Endothelial cell (in vitro differentiated cells): ENCODE results near the gene ZC3HAV1. TPM values are rescaled to one million over a fixed set of nuclear protein-coding genes. Genes with fewer than 3 reads are reported as not detected.
"Not testable (repeated sequence)": the region's sequence is repeated elsewhere in the genome, so short reads cannot be mapped to it uniquely, and the experiment has no call there.

Experiments used
- DNase-seq: peaks from one replicate; pipeline ENCODE4 v3.0.0; 2021; ENCODE audit warnings: low spot score
- H3K27ac Mint-ChIP-seq: one replicate; pipeline ENCODE4 v1.8.0; 2021; ENCODE audit warnings: mixed read lengths, inconsistent platforms; ENCODE audit not compliant: unreplicated experiment
- H3K27me3 Mint-ChIP-seq: one replicate; pipeline ENCODE4 v1.8.0; 2021; ENCODE audit warnings: mild to moderate bottlenecking, moderate library complexity, mixed read lengths, inconsistent platforms; ENCODE audit not compliant: unreplicated experiment
- H3K36me3 Mint-ChIP-seq: one replicate; pipeline ENCODE4 v1.8.0; 2021; ENCODE audit warnings: mild to moderate bottlenecking, low read depth, mixed read lengths, inconsistent platforms; ENCODE audit not compliant: unreplicated experiment
- H3K4me1 Mint-ChIP-seq: one replicate; pipeline ENCODE4 v1.8.0; 2021; ENCODE audit warnings: mild to moderate bottlenecking, mixed read lengths, inconsistent platforms; ENCODE audit not compliant: unreplicated experiment
- H3K4me3 Mint-ChIP-seq: one replicate; pipeline ENCODE4 v1.8.0; 2021; ENCODE audit warnings: mild to moderate bottlenecking, mixed read lengths, inconsistent platforms; ENCODE audit not compliant: unreplicated experiment
- H3K9me3 Mint-ChIP-seq: one replicate; pipeline ENCODE4 v1.8.0; 2021; ENCODE audit warnings: mixed read lengths, inconsistent platforms; ENCODE audit not compliant: unreplicated experiment
- total RNA-seq: library from RNA; stranded (reverse); fragmentation: NEBNext Ultra II Directional; extraction: Animal tissue kit (Norgen Biotek cat#: 25700); gene quantifications from one replicate; pipeline ENCODE4 v1.2.1, GENCODE V29; 2021; ENCODE audit not compliant: unreplicated experiment
- TF ChIP-seq, protein P1 (sequence below): fragments of 200-600 bp; sonication (generic); IDR thresholded peaks from one replicate; pipeline ENCODE4 v1.5.0; 2021; ENCODE audit warnings: antibody characterized with exemption; ENCODE audit not compliant: unreplicated experiment

ZC3HAV1 gene
- total RNA-seq, 1 donor from 2014 or later = 50.7 TPM

GRCh38 chr7:139033346-139034114 is 76.0 kb downstream of the ZC3HAV1 start:
- DNase-seq = no peak
- peaks cover 4% of the 10 kb centered on the region for H3K27me3 Mint-ChIP-seq
- H3K4me1 Mint-ChIP-seq = peaks cover 17% of the 10 kb centered on the region
- H3K4me3 Mint-ChIP-seq = peak overlapping the region; percentile 86
- H3K36me3 Mint-ChIP-seq = peaks cover 14% of the 10 kb centered on the region
- no peak overlapping the region for H3K27ac Mint-ChIP-seq
- no peaks in the 10 kb centered on the region for H3K9me3 Mint-ChIP-seq
- TF ChIP-seq, protein P1, sequence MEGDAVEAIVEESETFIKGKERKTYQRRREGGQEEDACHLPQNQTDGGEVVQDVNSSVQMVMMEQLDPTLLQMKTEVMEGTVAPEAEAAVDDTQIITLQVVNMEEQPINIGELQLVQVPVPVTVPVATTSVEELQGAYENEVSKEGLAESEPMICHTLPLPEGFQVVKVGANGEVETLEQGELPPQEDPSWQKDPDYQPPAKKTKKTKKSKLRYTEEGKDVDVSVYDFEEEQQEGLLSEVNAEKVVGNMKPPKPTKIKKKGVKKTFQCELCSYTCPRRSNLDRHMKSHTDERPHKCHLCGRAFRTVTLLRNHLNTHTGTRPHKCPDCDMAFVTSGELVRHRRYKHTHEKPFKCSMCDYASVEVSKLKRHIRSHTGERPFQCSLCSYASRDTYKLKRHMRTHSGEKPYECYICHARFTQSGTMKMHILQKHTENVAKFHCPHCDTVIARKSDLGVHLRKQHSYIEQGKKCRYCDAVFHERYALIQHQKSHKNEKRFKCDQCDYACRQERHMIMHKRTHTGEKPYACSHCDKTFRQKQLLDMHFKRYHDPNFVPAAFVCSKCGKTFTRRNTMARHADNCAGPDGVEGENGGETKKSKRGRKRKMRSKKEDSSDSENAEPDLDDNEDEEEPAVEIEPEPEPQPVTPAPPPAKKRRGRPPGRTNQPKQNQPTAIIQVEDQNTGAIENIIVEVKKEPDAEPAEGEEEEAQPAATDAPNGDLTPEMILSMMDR = no peak

- peaks cover 4% of the 10 kb centered on the region for H3K27me3 Mint-ChIP-seq
- peaks cover 22% of the 10 kb centered on the region for H3K36me3 Mint-ChIP-seq
- no peak for DNase-seq
- H3K27ac Mint-ChIP-seq = no peak overlapping the region
- H3K9me3 Mint-ChIP-seq = no peaks in the 10 kb centered on the region
- no peak overlapping the region for H3K4me3 Mint-ChIP-seq
- peaks cover 10% of the 10 kb centered on the region for H3K4me1 Mint-ChIP-seq
- TF ChIP-seq, protein P1 = no peak
Measured at GRCh38 chr7:139032473-139032872, 77.0 kb downstream of the ZC3HAV1 start.

DNA sequence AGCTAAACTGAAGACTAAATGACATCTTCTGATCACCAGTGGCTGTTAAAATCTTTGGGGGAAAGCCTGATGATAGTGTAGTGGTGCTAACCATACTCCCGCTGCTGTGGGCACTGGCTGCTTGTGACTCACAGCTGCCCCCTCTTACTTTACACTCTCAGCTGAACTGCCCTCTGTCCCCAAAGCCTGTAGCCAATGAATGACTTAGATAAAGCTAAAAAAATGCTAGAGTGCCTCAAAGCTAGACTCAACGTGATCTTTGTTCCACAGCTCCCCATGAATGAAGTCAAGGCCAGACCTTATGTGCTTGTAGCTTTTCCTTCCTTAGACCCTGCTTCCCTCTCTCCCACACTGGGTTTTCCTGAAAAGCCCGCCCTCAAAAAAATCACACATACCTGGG is 80.2 kb downstream of the ZC3HAV1 start:
- H3K9me3 Mint-ChIP-seq = no peaks in the 10 kb centered on the region
- no peak for DNase-seq
- H3K27me3 Mint-ChIP-seq = peaks cover 2% of the 10 kb centered on the region
- H3K36me3 Mint-ChIP-seq = peaks cover 30% of the 10 kb centered on the region
- TF ChIP-seq, protein P1 = no peak
- no peak overlapping the region for H3K27ac Mint-ChIP-seq
- peak overlapping the region; percentile 73 for H3K4me3 Mint-ChIP-seq
- H3K4me1 Mint-ChIP-seq = no peaks in the 10 kb centered on the region

GRCh38 chr7:139026551-139026950 is 83.0 kb downstream of the ZC3HAV1 start:
- Mint-ChIP-seq H3K4me1 (no peaks in the 10 kb centered on the region), H3K36me3 (peaks cover 27% of the 10 kb centered on the region), H3K27ac (no peak overlapping the region), H3K27me3 (no peaks in the 10 kb centered on the region), H3K4me3 (peak overlapping the region; percentile 19), H3K9me3 (no peaks in the 10 kb centered on the region)
- TF ChIP-seq, protein P1 = no peak
- no peak for DNase-seq

DNA sequence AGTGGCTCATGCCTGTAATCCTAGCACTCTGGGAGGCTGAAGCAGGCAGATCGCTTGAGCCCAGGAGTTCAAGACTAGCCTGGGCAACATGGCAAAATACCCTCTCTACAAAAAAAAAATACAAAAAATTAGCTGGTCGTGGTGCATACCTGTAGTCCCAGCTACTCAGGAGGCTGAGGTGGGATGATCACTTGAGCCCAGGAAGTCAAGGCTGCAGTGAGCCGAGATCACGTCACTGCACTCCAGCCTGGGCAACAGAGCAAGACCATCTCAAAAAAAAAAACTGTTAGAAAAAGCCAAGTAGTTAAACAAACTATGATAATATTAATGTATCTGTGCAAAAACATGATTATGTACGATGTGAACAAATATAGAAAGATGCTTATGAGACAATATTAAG is 83.7 kb downstream of the ZC3HAV1 start:
- peaks cover 27% of the 10 kb centered on the region for H3K36me3 Mint-ChIP-seq
- not testable (repeated sequence) for H3K4me3 Mint-ChIP-seq, H3K27ac Mint-ChIP-seq

More for the DNA sequence above, 83.7 kb downstream of the ZC3HAV1 start:
- H3K27me3 Mint-ChIP-seq, H3K9me3 Mint-ChIP-seq, H3K4me1 Mint-ChIP-seq, DNase-seq: not testable (repeated sequence)
